IMR-90 (cell line): Measurements from ENCODE around the gene BMP8A.
"Not testable (repeated sequence)": the region's sequence is repeated elsewhere in the genome, so short reads cannot be mapped to it uniquely, and the experiment has no call there.

Experiments used
- CEBPB ChIP-seq: IDR thresholded peaks from 2 replicates; pipeline ENCODE4 v1.6.1; 2012; ENCODE audit warnings: low read depth, low read length, improper control_type of control experiment
- CHD1 ChIP-seq: IDR thresholded peaks from 2 replicates; pipeline ENCODE4 v1.6.1; 2012; ENCODE audit warnings: low read depth, low read length, improper control_type of control experiment
- CTCF ChIP-seq: conservative IDR thresholded peaks from 2 replicates; pipeline ENCODE4 v1.5.1; 2012; ENCODE audit warnings: mild to moderate bottlenecking, low read depth, low read length, improper control_type of control experiment
- ELK1 ChIP-seq: fragments of 150-350 bp; IDR thresholded peaks from 2 replicates; pipeline ENCODE4 v1.6.1; 2016; ENCODE audit warnings: low read depth, mild to moderate bottlenecking, low read length, moderate library complexity, borderline replicate concordance
- MAFK ChIP-seq: IDR thresholded peaks from 2 replicates; pipeline ENCODE4 v1.6.1; 2012; ENCODE audit warnings: low read depth, low read length, improper control_type of control experiment
- MAZ ChIP-seq: IDR thresholded peaks from 2 replicates; pipeline ENCODE4 v1.6.1; 2012; ENCODE audit warnings: low read depth, mild to moderate bottlenecking, low read length, improper control_type of control experiment, moderate library complexity, borderline replicate concordance
- MXI1 ChIP-seq: IDR thresholded peaks from 2 replicates; pipeline ENCODE4 v1.6.1; 2012; ENCODE audit warnings: low read depth, mild to moderate bottlenecking, low read length, moderate library complexity, borderline replicate concordance
- POLR2A ChIP-seq: IDR thresholded peaks from 2 replicates; pipeline ENCODE4 v1.6.1; 2012; ENCODE audit warnings: mild to moderate bottlenecking, low read depth, low read length
- RAD21 ChIP-seq: IDR thresholded peaks from 2 replicates; pipeline ENCODE4 v1.6.1; 2012; ENCODE audit warnings: low read length, improper control_type of control experiment
- RCOR1 ChIP-seq: IDR thresholded peaks from 2 replicates; pipeline ENCODE4 v1.6.1; 2012; ENCODE audit warnings: mild to moderate bottlenecking, low read length, improper control_type of control experiment; ENCODE audit not compliant: insufficient replicate concordance
- SMC3 ChIP-seq: fragments of 150-350 bp; IDR thresholded peaks from 2 replicates; pipeline ENCODE4 v1.6.1; 2016; ENCODE audit warnings: low read depth, mild to moderate bottlenecking, antibody characterized with exemption, low read length, moderate library complexity

GRCh38 chr1:39519376-39519775 lies 27.9 kb downstream of the BMP8A start:
- not testable (repeated sequence) for TF ChIP-seq CTCF, POLR2A, CHD1, RCOR1, MAFK, MAZ, MXI1, SMC3, CEBPB, RAD21, ELK1
